GM19239 (cell line): Measurements from ENCODE around the gene KIF18A.
A peak's percentile ranks its signal among the peaks of the same experiment; 100 is the strongest.

Experiments
- DNase-seq: peaks from one replicate; pipeline ENCODE4 v3.0.0; 2011; ENCODE audit warnings: low spot score; ENCODE audit not compliant: insufficient read length
- FAIRE-seq: peaks from 2 replicates; lab custom pipeline; 2011; peaks lifted over from hg19 to GRCh38; lab: Jason Lieb, UNC

Gene KIF18A

DNA sequence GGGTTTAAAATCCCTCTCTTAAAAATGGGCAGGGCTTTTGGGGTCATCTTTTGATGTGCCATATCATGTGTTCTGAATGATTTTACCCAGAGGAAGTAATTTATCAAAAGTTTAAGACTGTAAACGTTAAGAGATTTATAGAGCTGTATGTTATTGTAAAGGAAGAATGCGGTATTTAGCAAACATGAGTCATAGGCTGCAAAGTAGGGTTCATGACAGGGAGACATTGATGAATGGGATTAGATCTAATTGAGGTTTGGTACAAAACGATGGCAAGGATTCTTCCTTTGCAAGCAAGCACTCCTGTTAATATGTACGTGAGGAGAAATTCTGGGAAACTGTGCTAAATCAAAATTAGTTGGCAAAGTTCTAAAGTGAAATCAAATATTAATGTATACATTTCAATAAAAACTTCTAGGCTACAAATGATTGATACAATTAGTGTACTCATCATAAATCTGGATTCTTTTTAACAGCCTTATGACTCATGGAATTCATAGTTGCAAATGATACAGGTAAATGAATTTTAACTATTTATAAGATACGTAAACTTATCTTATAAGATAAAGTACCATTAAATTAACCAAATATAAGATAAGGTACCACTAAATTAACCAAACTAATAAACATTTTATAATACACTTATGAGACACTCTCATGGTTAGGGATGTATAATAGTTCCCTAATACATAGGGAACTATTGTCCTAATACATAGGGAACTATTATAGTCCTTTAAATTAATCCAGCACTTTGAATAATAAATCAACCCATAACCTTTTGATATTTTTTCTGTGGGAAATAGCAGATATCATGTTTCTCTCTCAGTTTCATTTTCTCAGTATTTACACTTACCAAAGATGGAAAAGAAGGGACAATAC is 58.4 kb downstream of the KIF18A start:
- DNase-seq = no peak
- no peak for FAIRE-seq

DNA sequence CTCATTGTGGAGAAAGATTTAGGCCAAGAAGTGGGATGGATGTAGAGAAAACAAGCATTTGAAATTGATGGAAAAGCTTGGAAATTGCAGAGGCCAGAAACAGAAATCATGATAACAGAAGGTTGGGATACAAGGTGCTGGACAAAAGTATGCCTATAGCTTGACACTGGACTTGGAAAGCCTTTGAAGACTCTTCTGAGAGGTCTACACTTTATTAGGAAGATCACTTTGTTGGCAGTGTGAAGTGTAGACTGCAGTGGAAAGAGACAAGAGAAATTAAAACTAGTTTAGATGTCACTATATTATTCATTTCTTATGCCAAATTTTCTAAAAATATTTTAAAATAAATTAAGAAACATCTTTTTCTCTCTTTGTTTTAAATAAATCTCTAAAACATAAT is 59.1 kb downstream of the KIF18A start:
- DNase-seq = no peak
- FAIRE-seq = no peak

- DNase-seq (no peak), FAIRE-seq (no peak)
Observed at GRCh38 chr11:28043930-28044709, 63.8 kb downstream of the KIF18A start.

- FAIRE-seq (no peak), DNase-seq (no peak)
Observed at GRCh38 chr11:28040384-28040783, 67.6 kb downstream of the KIF18A start.

- DNase-seq = no peak
- FAIRE-seq = peak; percentile 26
Observed at GRCh38 chr11:28038775-28039174, 69.2 kb downstream of the KIF18A start.

GRCh38 chr11:28026634-28027290 is 81.2 kb downstream of the KIF18A start:
- FAIRE-seq (no peak), DNase-seq (no peak)

GRCh38 chr11:28017816-28018215 is 90.1 kb downstream of the KIF18A start:
- DNase-seq = no peak
- FAIRE-seq = no peak

GRCh38 chr11:28011813-28012212 is 96.1 kb downstream of the KIF18A start:
- FAIRE-seq = no peak
- no peak for DNase-seq

GRCh38 chr11:28009996-28010395 is 98.0 kb downstream of the KIF18A start:
- FAIRE-seq (no peak), DNase-seq (no peak)

- DNase-seq (no peak), FAIRE-seq (no peak)
Observed at GRCh38 chr11:28009388-28009787, 98.6 kb downstream of the KIF18A start.

DNA sequence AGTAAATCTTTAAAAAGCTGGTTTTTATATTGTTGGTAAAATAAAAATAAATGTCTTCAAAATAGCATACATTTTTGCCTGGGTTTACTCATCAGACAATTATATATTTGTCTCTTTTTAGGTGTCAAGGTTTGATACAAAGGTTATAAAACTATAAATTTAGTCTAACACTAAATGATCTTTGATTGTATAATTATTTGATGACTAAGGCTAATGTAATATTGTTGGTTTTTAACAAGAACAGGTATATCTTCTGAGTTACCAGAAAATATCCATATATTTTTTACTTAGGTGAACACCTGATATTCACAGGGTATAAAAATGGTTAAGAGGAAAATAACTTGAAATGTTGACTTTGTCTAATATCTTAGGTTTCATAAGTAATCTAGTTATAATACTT is 104.3 kb downstream of the KIF18A start:
- DNase-seq = no peak
- no peak for FAIRE-seq

DNA sequence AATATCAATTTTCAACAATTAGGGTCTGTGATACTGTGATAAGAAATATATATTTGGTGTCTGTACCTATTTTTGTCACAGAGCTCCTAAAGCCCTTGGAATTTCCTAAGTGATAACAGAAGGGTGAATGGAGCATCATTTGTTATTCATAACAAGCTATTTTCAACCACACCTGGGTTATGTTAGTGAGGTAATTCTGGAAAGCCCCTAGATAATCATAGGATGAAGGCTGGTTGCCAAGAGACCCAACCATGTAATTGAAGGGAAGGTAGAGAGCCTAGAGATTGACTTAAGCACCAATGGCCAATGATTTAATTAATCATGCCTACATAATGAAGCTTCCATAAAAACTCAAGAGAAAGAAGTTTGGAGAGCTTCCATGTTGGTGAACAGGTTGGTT is 109.4 kb downstream of the KIF18A start:
- FAIRE-seq (no peak), DNase-seq (no peak)

DNA sequence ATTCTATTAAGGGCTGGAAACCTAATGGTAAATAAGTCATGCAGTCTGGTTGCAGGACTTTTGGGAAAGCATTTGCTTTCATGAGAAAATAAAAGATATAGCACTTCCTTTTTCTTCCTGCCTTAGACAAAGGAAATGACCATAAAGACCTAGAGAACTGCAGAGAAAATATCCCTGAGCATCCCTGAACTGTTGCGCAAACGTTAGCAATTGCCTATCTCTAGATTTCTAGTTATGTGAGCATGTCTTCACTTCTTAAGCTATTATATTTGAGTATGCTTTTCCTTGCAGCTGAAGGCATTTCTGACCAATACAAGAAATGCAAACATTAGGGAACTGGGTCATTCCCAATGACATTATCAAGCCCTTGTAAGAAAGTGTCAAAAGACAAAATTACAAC is 110.6 kb downstream of the KIF18A start:
- DNase-seq (no peak), FAIRE-seq (no peak)

GRCh38 chr11:27996066-27996465 is 111.9 kb downstream of the KIF18A start:
- DNase-seq (no peak), FAIRE-seq (no peak)

GRCh38 chr11:27995083-27995482 is 112.9 kb downstream of the KIF18A start:
- FAIRE-seq = no peak
- no peak for DNase-seq

- FAIRE-seq (no peak), DNase-seq (no peak)
Observed at GRCh38 chr11:27991736-27992135, 116.2 kb downstream of the KIF18A start.

GRCh38 chr11:27977527-27977926 is 130.4 kb downstream of the KIF18A start:
- no peak for FAIRE-seq
- no peak for DNase-seq

DNA sequence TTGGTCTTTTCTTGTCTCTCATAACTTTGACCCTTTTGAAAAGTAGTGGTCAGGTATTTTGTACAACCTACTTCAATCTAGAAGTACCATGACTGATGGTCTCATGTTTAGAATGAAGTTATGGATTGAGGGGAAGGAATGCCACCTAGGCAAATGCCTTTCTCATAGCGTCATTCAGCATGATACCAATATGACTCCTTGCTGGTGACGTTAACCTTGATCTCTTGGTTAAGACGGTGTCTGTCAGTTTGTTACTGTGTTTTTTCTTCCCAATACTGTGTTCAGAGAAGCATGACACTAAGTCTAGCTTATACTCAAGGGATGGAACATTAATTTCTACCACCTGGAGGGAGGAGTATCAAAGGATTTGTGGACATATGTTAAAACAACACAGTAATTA is 130.9 kb downstream of the KIF18A start:
- DNase-seq = no peak
- FAIRE-seq = no peak

GRCh38 chr11:27976262-27976661 is 131.7 kb downstream of the KIF18A start:
- FAIRE-seq (no peak), DNase-seq (no peak)

- FAIRE-seq (no peak), DNase-seq (no peak)
Observed at GRCh38 chr11:27973851-27974536, 134.0 kb downstream of the KIF18A start.
